GM18507 (cell line): ENCODE measurements around the gene DACT3.

ENCODE experiments used
- DNase-seq: peaks from one replicate; pipeline ENCODE4 v3.0.0; 2011; ENCODE audit warnings: low read depth; ENCODE audit not compliant: insufficient read length; ENCODE audit errors: extremely low spot score
- FAIRE-seq: peaks from 2 replicates; lab custom pipeline; 2011; peaks lifted over from hg19 to GRCh38; lab: Jason Lieb, UNC

The DACT3 gene

GRCh38 chr19:46661020-46661731 lies at the start of gene DACT3:
Gene DACT3, minus strand, starts transcription at chr19:46661182. Its CDS starts 118 bp downstream, at chr19:46661064.
- peak; percentile 100 for FAIRE-seq
- DNase-seq, result peak; percentile 98

GRCh38 chr19:46710687-46711086 lies 49.7 kb upstream of the DACT3 start:
- no peak for FAIRE-seq
- DNase-seq, result no peak

- DNase-seq (peak; percentile 77), FAIRE-seq (peak; percentile 75)
Measured at GRCh38 chr19:46704379-46705076, 43.5 kb upstream of the DACT3 start.

- no peak for FAIRE-seq
Measured at GRCh38 chr19:46700704-46701103, 39.7 kb upstream of the DACT3 start.

GRCh38 chr19:46698395-46699321 lies 37.7 kb upstream of the DACT3 start:
- no peak for DNase-seq

More at GRCh38 chr19:46700704-46701103, 39.7 kb upstream of the DACT3 start:
- DNase-seq, result no peak

GRCh38 chr19:46697204-46697960 lies 36.4 kb upstream of the DACT3 start:
- DNase-seq, result no peak
- no peak for FAIRE-seq

More at GRCh38 chr19:46698395-46699321, 37.7 kb upstream of the DACT3 start:
- FAIRE-seq, result no peak

GRCh38 chr19:46696866-46697203 lies 35.9 kb upstream of the DACT3 start:
- DNase-seq, result no peak
- no peak for FAIRE-seq

- DNase-seq (no peak), FAIRE-seq (no peak)
Measured at GRCh38 chr19:46696052-46696451, 35.1 kb upstream of the DACT3 start.

GRCh38 chr19:46693760-46694159 lies 32.8 kb upstream of the DACT3 start:
- FAIRE-seq (no peak), DNase-seq (no peak)

- FAIRE-seq (no peak), DNase-seq (no peak)
Measured at GRCh38 chr19:46692918-46693722, 32.1 kb upstream of the DACT3 start.

- FAIRE-seq, result no peak
- DNase-seq, result no peak
Measured at GRCh38 chr19:46691948-46692347, 31.0 kb upstream of the DACT3 start.

GRCh38 chr19:46691104-46691503 lies 30.1 kb upstream of the DACT3 start:
- FAIRE-seq (no peak), DNase-seq (no peak)

GRCh38 chr19:46689358-46689757 lies 28.4 kb upstream of the DACT3 start:
- FAIRE-seq (no peak), DNase-seq (no peak)

GRCh38 chr19:46687438-46688145 lies 26.6 kb upstream of the DACT3 start:
- no peak for FAIRE-seq
- DNase-seq, result no peak

- no peak for FAIRE-seq
- no peak for DNase-seq
Measured at GRCh38 chr19:46685189-46685588, 24.2 kb upstream of the DACT3 start.

GRCh38 chr19:46678110-46678732 lies 17.2 kb upstream of the DACT3 start:
- DNase-seq (peak; percentile 48), FAIRE-seq (no peak)

- FAIRE-seq, result no peak
- DNase-seq, result no peak
Measured at GRCh38 chr19:46674416-46675178, 13.6 kb upstream of the DACT3 start.
